HG02623 (cell line): ENCODE measurements around the gene HMGN2.

Experiments used
- ATAC-seq: cut with Tn5 transposase; IDR thresholded peaks from one replicate; pipeline ENCODE4 v1.9.1; 2021; ENCODE audit warnings: moderate library complexity; ENCODE audit not compliant: unreplicated experiment

Gene HMGN2

GRCh38 chr1:26472320-26472900 lies at the start of gene HMGN2:
TSS of gene HMGN2 (plus strand) at chr1:26472440. CDS start at chr1:26472613, 173 bp downstream.
- ATAC-seq, result peak; percentile 38

DNA sequence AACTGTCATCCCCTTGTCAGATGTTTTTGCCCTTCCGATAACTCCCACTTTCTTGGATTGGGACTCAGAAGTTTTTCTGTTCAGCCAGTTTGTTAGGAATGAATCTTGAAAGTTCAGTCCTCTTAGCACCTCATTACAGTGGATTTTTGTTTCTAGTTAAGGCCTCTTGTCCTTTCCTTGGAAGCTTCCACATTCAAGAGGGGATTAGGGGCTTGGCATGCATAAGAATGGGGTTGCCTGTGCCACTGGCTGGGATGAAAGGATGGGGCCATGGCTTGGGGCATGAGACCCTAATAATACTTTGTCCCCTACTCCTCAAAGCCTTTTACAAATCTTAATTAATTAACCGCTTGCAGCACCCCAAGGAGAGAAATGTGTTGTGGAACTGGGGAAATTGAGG lies 42.5 kb upstream of the HMGN2 start:
- ATAC-seq, result no peak

GRCh38 chr1:26431979-26432695 lies 40.1 kb upstream of the HMGN2 start, which contains the start of gene DHDDS:
TSS of gene DHDDS (plus strand) at chr1:26432321. CDS start at chr1:26432946, 625 bp downstream.
- peak; percentile 90 for ATAC-seq

DNA sequence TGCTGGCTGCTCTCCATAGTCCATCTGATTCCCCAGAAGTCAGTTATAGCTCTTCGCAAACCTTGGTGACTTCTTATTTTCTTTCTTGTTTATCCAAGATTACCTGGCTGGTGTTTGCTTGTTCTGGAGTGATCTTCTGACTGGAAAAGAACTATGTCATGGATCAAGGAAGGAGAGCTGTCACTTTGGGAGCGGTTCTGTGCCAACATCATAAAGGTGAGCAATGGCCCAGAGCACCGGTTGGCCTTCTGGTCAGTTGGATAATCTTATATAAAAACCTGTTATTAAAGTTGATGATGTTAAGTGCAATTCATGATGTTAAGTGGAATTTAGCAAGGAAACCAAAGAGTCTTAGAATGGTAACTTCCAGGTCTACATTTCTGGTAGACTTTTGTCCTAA lies 39.4 kb upstream of the HMGN2 start:
- no peak for ATAC-seq

- no peak for ATAC-seq
Measured at GRCh38 chr1:26434161-26434752, 38.0 kb upstream of the HMGN2 start.

DNA sequence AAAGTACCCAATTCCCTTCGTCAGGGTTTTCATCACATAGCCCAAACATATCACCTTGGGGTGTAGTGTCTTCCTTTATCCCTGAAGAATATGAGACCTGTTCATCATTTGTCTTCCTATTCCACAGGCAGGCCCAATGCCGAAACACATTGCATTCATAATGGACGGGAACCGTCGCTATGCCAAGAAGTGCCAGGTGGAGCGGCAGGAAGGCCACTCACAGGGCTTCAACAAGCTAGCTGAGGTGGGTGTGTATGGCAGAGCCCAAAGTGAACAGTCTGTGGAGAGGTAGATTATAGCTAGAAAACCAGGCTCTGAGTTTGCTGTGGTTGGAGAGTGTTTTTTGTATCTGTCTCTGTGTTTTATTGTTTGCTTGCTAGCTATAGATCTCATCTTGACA lies 34.2 kb upstream of the HMGN2 start:
- no peak for ATAC-seq

DNA sequence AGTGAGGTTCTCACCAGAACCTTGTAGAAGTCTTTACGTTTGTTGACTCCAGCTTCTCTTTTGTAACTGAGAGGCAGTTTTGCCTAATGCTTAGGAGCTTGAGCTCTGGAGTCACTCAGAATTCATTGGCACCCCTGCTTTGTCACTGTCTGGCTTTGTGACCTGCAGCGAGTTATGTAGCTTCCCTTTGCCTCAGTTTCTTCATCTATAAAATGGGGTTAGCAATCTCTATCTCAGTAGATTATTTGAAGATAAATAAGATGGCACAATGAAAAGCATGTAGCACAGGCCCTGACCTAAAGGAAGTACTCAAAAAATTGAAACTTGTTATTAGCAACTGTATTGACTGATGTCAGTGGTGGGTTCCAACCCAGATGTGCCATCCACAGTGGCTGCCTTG lies 32.0 kb upstream of the HMGN2 start:
- ATAC-seq, result no peak

DNA sequence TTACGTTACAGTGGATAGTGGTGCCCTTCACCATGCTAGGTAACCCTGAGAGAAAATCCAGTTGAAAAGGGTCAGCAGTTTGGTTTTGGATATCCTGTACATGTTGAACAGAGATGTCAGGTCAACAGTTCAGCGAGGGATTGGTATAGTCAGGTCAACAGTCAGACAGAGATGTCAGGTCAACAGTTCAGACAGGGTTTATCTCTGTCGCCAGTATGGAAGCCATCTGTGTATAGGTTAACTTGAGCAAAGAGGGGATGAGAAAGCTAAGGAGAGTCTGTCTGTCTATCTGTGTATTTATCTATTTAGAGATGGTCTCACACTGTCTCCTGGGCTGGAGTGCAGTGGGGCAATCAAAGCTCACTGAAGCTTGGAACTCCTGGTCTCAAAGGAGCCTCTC lies 22.4 kb upstream of the HMGN2 start:
- ATAC-seq, result no peak

GRCh38 chr1:26450908-26451307 lies 21.3 kb upstream of the HMGN2 start:
- ATAC-seq, result no peak

DNA sequence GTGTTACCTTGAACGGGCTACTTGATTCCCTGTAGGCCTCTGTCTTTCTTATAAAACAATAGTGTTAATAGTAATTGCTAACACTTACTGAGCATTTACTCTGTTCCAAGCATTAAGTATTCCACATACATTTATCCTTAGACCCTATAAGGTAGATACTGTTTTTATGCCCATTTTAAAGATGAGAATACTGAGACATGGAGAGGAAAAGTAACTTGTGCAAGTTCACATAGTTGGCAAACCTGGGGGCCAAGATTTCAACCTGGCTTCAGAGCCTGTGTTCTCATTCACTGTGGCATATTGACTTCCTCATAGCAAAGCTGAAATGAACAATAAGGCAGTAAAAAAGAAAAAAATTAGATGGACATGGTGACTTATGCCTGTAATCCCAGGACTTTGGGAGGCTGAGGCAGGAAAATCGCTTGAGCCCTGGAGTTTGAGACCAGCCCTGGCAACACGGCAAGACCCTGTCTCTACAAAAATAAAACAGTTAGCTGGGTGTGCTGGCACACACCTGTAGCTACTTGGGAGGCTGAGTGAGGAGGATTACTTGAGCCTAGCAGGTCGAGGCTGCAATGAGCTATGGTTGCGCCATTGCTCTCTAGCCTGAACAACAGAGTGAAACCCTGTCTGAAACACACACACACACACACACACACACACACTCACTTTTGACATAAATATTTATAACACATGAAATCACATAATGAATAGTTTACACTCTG lies 19.6 kb upstream of the HMGN2 start:
- no peak for ATAC-seq

DNA sequence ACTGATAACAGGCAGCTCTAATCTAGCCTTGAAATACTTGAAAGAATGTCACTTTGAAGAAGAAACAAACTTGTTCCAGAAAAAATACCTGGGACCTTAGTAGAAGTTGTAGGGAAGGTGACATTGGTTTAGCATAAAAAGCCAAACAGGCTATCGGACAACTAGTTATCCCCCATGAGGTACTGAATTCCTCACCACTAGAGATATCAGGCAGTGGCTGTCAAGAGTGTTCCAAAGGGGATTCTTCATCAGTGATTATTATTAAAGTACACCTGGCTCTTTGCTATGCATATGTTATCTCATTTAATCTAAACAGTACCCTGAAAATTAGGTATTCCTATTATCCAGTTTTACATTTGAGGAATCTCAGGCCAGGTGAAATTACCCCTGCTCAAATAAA lies 13.1 kb upstream of the HMGN2 start:
- no peak for ATAC-seq

DNA sequence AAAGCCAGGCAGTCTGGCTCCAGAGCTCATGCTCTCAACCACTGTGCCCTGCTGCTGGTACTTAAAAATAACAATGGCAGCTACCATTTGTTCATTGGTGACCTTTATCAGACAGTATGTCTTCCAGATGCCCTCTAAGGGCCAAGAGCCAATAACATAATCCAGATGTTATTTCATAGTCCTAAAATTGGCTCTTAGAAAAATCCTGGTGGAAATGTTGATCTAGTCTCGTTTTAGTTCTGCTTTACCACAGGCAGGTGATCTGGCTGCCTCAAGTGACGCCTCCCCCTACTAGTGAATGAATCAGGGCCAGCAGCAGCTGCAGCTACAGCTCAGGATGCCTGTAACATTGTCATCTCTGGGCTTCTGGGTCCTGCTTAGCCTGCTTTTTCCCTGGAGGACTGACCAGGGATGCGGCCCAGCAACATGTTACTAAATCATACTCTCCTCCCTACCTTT lies 12.6 kb upstream of the HMGN2 start:
- ATAC-seq, result no peak

GRCh38 chr1:26468911-26469310 lies 3.3 kb upstream of the HMGN2 start:
- ATAC-seq, result no peak

DNA sequence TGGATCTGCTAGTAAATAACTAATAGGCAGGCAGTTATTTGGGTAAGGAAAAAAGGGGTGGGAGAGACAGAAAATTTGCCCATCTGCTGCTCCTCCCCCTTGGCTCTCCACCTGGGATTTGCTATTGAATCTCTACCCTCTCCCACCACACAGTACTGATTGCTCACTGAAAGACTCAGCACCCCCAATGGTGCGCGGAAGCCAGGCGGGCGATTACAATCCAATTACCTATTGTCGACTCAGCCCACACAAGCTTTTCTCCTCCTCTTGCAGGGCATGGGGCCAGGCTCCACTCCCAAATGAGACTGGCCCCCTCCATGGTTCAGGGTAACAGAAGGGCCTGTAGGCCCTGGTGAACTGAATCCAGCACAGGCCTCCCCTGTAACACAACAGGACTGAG lies 2.7 kb upstream of the HMGN2 start:
- no peak for ATAC-seq

DNA sequence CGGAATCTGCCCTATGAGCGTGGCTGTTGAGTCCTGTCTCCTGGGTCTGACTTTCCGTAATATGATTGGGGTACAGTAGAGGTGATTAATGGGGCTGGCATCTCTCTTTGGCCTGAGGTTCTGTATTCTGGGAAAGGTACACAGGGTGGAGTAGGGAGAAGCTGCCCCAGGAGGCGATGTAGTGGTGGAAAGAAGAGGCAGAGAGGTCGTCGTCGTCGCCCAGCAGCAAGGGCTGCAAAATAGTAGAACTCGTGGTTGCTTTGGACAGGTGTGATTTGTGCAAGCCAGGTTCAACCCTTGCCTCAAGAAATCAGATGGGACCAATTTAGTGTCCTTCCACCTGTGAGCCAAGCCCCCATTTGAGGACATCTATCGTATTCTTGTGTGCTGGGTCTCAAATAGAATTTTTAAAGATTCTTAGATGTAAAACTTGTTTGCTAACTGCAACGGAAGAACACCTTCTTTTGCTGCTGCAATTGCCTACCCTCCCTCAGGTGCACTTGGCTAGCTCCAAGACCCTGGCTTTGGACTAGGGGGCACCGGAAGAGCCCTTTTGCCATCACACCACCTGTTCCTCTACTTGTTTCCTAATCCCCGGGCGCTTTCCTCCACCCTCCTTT lies 1.3 kb upstream of the HMGN2 start:
- no peak for ATAC-seq

DNA sequence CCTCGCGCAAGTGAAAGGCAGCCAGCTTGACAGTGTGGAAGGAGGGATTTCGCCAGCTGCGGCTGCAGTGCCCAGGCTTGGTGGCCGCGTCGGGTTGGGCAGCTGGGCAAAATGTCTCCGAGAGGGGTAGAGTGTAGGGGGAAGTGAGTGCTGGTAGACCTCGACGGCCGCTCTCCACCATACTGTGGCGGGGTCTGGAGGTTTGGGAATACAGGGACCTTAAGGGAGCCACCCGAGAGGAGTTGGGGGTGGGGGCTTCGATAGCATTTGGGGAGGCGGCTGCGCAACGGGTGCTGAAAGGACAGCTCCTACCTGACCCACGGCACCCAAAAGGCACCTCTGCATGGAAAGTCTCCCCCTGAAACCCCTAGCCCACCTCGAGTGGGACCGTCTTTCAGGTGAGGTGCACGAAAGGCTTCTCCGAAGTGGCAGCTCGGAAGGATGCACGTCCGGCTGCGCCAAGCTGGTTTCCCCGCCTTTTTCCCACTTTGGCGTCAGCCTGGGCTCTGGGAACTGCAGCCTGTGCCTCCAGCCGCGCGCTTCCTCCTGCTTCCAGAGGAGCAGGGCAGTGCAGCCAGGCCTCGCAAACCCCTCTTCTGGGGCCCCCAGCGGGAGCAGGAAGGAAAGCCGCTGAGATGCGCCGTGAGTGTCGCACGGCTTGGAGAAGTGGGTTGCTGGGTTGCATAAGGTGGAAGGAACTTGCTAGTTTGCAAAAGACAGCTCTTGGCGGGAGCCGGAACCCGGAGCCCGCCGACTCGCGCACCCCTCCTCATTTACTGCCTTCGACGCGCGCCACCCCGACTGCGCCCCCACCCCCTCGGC lies 531 bp upstream of the HMGN2 start:
- ATAC-seq, result no peak

DNA sequence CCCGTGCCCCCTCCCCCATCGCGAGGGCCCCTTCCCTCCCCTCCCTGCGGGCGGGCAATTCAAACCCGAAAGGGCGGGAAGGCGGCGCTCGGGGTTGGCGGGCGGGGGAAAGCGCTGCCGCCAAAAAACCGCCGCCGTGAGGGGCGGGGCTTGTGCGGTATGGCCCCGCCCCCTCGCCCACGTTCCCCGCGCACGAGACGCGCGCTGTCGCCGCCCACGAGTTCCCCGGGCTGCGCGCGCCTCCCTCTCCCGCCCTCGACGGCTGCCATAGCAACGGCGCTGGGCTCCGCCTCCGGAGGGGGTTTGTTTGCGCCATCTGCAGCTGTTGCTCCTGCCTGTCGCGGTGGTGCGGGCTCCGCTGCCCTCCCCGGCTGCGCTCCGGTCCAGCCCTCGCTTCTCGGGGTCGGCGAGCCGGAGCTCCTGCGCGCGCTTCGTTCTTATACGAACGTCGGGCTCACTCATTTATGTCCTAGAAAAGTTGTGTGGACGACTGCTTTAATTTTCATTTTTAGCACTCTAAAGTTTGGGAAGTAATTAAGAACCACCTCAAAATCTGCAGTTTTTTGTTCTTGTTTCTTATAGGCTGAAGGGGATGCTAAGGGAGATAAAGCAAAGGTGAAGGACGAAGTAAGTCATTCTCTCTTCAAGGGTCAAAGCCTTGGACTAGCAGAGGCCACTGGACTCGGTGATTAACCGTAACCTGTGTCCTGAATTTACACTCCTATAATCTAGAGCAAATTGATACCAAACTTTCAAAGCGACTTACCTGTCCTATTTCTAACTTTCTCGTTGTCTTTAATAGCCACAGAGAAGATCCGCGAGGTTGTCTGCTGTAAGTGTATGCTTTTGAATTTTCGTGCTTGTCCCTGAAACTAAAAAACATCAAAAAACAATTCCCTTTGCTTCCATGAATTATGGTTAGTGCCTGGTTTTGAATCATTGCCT lies 933 bp downstream of the HMGN2 start:
- peak; percentile 76 for ATAC-seq

- ATAC-seq, result no peak
Measured at GRCh38 chr1:26474818-26475217, 2.6 kb downstream of the HMGN2 start.

- no peak for ATAC-seq
Measured at GRCh38 chr1:26475989-26476388, 3.7 kb downstream of the HMGN2 start.
